ENCODE measurements around the gene INHBB. TPM values are rescaled to one million over a fixed set of nuclear protein-coding genes. Genes with fewer than 3 reads are reported as not detected.

The INHBB gene
- total and polyA plus RNA-seq, 2 experiments from 2014 or later: 2.7 to 6.6 TPM

DNA sequence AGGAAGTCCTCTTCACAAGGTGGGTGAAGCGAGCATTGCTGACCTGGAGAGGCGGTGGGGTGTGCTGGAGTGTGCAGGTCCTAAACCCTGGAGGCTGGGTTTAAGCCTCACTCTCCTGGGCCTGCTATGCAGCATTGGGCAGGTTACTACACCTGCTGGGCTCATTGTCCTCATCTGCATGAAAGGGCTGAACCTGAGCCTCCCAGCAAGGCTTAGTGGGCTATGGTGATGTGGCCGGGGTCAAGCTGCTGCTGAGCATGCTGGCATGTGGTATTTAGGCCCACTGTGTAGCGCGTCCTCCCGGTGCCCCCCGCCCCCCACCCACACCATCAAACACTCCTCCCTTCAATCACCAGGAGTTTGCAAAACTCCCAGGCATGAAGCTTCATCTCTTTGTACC is 37.3 kb downstream of the INHBB start:
- no peaks in the 10 kb centered on the region for H3K9me2 ChIP-seq (replicated peaks; ENCODE audit: insufficient read depth)
- H3K36me3 ChIP-seq (replicated peaks; ENCODE audit: insufficient read depth, low read depth): no peaks in the 10 kb centered on the region
- no peaks in the 10 kb centered on the region for H3K27me3 ChIP-seq
- no peak for DNase-seq (ENCODE audit: low spot score)
- no peak for TF ChIP-seq EZH2 (IDR thresholded peaks at IDR 0.05; ENCODE audit: borderline replicate concordance)
- TF ChIP-seq EZH2phosphoT487 (IDR thresholded peaks at IDR 0.05; ENCODE audit: low read depth, severe bottlenecking, unreplicated experiment): no peak
- no peak for TF ChIP-seq CTCF (IDR thresholded peaks at IDR 0.05; ENCODE audit: poor library complexity)
- H3K4me2 ChIP-seq: no peak overlapping the region
- H3K27ac ChIP-seq: no peak overlapping the region
- H4K20me1 ChIP-seq (ENCODE audit: insufficient read depth, poor library complexity, severe bottlenecking): no peaks in the 10 kb centered on the region
- WGBS (ENCODE audit: low lambda C conversion rate, missing lambda C conversion rate): 94% methylated on average over 7 of the region's 7 CpGs
- H2AFZ ChIP-seq: no peak overlapping the region
- H3K79me2 ChIP-seq: no peaks in the 10 kb centered on the region
- H3K9me3 ChIP-seq (ENCODE audit: low read depth): no peaks in the 10 kb centered on the region
- no peaks in the 10 kb centered on the region for H3K4me1 ChIP-seq (ENCODE audit: insufficient read depth)
- H3K4me3 ChIP-seq: no peak overlapping the region

- TF ChIP-seq EZH2 (IDR thresholded peaks at IDR 0.05; ENCODE audit: borderline replicate concordance) (no peak), CTCF (IDR thresholded peaks at IDR 0.05; ENCODE audit: poor library complexity) (no peak), EZH2phosphoT487 (IDR thresholded peaks at IDR 0.05; ENCODE audit: low read depth, severe bottlenecking, unreplicated experiment) (no peak)
- Histone ChIP-seq H3K4me2 (no peak overlapping the region), H3K79me2 (no peaks in the 10 kb centered on the region), H3K9me2 (replicated peaks; ENCODE audit: insufficient read depth) (no peaks in the 10 kb centered on the region), H3K4me1 (ENCODE audit: insufficient read depth) (no peaks in the 10 kb centered on the region), H4K20me1 (ENCODE audit: insufficient read depth, poor library complexity, severe bottlenecking) (no peaks in the 10 kb centered on the region), H3K27ac (no peak overlapping the region), H3K36me3 (replicated peaks; ENCODE audit: insufficient read depth, low read depth) (no peaks in the 10 kb centered on the region), H3K27me3 (no peaks in the 10 kb centered on the region), H2AFZ (no peak overlapping the region), H3K4me3 (no peak overlapping the region), H3K9me3 (ENCODE audit: low read depth) (no peaks in the 10 kb centered on the region)
- WGBS (ENCODE audit: low lambda C conversion rate, missing lambda C conversion rate): 71% methylated on average over 13 of the region's 13 CpGs
- DNase-seq (ENCODE audit: low spot score): no peak
These were observed 37.9 kb downstream of the INHBB start for GRCh38 chr2:120383631-120384340.

DNA sequence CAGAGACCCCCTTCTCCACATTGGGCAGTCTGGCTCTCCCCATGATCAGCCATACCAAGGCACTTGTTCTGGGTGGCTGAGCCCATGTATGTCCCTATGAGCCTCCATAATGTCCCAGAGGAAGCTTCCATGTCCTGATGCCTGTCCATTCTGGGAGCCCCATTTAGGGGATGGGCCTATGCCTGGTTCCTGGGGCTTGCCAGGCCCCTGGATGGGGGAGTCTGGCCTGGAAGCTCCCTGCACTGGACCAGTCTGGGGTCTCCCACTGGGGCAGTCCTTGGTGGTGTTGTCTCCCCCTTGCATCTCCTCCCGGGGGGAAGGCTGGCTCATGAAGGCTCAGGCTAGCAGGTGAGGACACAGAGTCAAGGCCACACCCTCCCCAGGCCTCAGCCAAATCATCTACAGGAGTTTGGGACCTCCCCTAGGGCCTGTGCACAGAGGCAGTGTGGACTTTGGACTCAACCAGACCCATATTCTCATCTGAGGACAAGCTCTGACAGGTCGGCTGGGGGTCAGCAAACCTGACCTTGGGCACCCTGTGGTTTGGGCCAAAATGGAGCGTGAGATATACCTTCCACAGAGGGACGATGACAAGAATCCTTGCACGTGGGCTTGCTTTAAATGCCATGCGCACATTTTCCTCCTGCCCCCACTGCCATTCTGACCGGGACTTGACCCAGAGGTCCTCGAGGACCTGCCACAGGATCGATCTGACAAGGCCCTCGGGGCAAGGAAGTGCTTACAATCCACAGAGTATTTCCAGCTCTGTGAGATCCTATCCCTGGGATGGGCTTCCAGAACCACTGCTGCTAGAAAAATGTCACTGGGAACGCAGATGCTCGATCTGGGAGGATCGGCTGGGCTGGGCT is 38.8 kb downstream of the INHBB start:
- no peak overlapping the region for H3K4me2 ChIP-seq
- H3K4me1 ChIP-seq (ENCODE audit: insufficient read depth): no peaks in the 10 kb centered on the region
- H3K9me2 ChIP-seq (replicated peaks; ENCODE audit: insufficient read depth): no peaks in the 10 kb centered on the region
- no peaks in the 10 kb centered on the region for H4K20me1 ChIP-seq (ENCODE audit: insufficient read depth, poor library complexity, severe bottlenecking)
- no peak overlapping the region for H3K4me3 ChIP-seq
- WGBS (ENCODE audit: low lambda C conversion rate, missing lambda C conversion rate): 51% methylated on average over 13 of the region's 13 CpGs
- peak; percentile 40 for DNase-seq (ENCODE audit: low spot score)
- H3K27me3 ChIP-seq: no peaks in the 10 kb centered on the region
- H3K36me3 ChIP-seq (replicated peaks; ENCODE audit: insufficient read depth, low read depth): no peaks in the 10 kb centered on the region
- no peaks in the 10 kb centered on the region for H3K9me3 ChIP-seq (ENCODE audit: low read depth)
- no peak overlapping the region for H3K27ac ChIP-seq
- no peak overlapping the region for H2AFZ ChIP-seq
- no peaks in the 10 kb centered on the region for H3K79me2 ChIP-seq
- TF ChIP-seq EZH2 (IDR thresholded peaks at IDR 0.05; ENCODE audit: borderline replicate concordance) (no peak), CTCF (IDR thresholded peaks at IDR 0.05; ENCODE audit: poor library complexity) (no peak), EZH2phosphoT487 (IDR thresholded peaks at IDR 0.05; ENCODE audit: low read depth, severe bottlenecking, unreplicated experiment) (no peak)

Measured in hepatocyte (in vitro differentiated cells).